Mucosa of stomach (tissue), 1 donor: ENCODE measurements around the gene RNF187.

Source experiments
- H3K27me3 ChIP-seq: one replicate; pipeline ENCODE4 v1.7.0; 2013; ENCODE audit warnings: mild to moderate bottlenecking, low read length; ENCODE audit not compliant: control insufficient read depth, insufficient read depth
- H3K36me3 ChIP-seq: one replicate; pipeline ENCODE4 v1.7.0; 2013; ENCODE audit warnings: low read length; ENCODE audit not compliant: control insufficient read depth, insufficient read depth
- H3K4me1 ChIP-seq: one replicate; pipeline ENCODE4 v1.7.0; 2013; ENCODE audit warnings: mild to moderate bottlenecking, low read length; ENCODE audit not compliant: control insufficient read depth, insufficient read depth
- H3K4me3 ChIP-seq: one replicate; pipeline ENCODE4 v1.7.0; 2013; ENCODE audit warnings: low read length
- H3K9ac ChIP-seq: one replicate; pipeline ENCODE4 v1.7.0; 2013; ENCODE audit warnings: mild to moderate bottlenecking, low read length, moderate library complexity
- H3K9me3 ChIP-seq: one replicate; pipeline ENCODE4 v1.7.0; 2013; ENCODE audit warnings: mild to moderate bottlenecking, low read length, moderate library complexity; ENCODE audit not compliant: control insufficient read depth
- donor health status: Pancreatic carcinoma.

The RNF187 gene

DNA sequence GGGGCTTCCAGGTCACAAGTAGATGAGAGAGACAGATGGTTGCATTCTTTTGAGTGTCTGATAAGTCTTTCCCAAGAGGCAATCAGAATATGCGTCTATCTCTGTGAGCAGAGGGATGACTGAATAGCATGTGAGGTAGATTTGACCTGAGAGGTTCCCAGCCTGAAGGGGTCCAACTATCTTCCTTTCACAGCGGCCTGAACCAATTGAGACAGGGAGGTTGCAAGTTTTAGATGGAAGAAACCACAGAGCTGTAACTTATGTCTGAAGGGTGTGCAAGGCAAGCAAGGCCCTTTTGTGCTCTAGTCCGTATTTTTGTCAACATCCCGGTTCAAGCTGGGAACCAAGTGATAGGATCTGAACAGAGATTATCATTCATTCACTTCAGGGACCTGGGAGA, 9.9 kb upstream of the RNF187 start:
- no peaks in the 10 kb centered on the region for H3K27me3 ChIP-seq
- H3K36me3 ChIP-seq: no peaks in the 10 kb centered on the region
- H3K4me3 ChIP-seq: no peak overlapping the region
- no peak overlapping the region for H3K9ac ChIP-seq
- H3K4me1 ChIP-seq: peaks cover 4% of the 10 kb centered on the region
- no peaks in the 10 kb centered on the region for H3K9me3 ChIP-seq

DNA sequence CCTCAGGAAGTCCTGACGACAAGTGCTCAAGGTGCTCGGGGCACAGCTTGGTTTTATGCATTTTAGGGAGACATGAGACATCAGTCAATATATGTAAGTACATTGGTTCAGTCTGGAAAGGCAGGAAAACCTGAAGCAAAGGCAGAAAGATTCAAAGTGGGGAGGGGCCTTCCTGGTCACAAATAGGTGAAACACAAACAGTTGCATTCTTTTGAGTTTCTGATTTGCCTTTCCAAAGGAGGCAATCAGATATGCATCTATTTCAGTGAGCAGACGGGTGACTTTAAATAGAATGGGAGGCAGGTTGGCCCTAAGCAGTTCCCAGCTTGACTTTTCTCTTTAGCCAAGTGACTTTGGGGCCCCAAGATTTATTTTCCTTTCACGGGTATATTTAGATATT, 8.9 kb upstream of the RNF187 start:
- no peak overlapping the region for H3K4me3 ChIP-seq
- H3K36me3 ChIP-seq: no peaks in the 10 kb centered on the region
- H3K9me3 ChIP-seq: no peaks in the 10 kb centered on the region
- peaks cover 4% of the 10 kb centered on the region for H3K4me1 ChIP-seq
- H3K27me3 ChIP-seq: no peaks in the 10 kb centered on the region
- H3K9ac ChIP-seq: no peak overlapping the region

DNA sequence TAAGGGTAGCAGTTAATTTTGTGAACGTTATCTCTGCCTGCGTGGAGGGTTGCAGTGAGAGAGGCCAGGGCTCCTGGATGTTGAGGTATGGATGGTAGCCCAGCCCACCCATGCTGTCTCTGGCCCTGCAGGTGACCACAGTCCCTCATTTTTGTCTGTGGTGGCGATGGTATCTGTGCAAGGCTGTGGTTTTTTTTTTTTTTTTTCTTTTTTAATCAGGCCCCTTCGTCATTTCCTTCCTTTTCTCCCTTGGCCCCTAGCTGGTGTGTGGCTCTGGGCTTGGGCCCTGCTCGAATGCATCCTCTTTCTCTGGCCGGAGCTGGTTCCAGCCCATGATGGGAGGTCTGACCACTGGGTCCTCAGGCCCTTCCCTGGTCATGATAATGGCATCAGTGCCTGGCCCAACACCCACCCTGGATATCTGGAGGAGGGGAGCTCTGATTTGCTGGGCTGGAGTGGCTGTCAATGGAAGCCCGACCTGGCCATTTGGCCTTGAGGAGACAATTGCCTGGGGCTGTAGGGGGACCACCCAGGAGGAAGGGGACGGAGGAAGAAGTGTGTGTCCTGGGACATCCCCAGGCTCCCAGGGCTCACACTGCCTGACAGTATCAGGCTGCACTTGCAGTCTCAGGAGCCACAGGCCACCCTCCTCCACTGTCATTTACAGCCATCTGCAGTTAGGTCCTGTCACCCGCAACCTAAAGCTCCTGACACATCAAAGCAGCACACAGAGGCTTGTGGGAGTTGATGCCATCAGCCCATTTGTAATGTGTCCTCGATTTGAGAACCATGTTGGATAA, 8.1 kb upstream of the RNF187 start:
- Histone ChIP-seq H3K4me1 (peaks cover 4% of the 10 kb centered on the region), H3K9me3 (no peaks in the 10 kb centered on the region), H3K27me3 (no peaks in the 10 kb centered on the region), H3K36me3 (no peaks in the 10 kb centered on the region), H3K4me3 (no peak overlapping the region), H3K9ac (no peak overlapping the region)

DNA sequence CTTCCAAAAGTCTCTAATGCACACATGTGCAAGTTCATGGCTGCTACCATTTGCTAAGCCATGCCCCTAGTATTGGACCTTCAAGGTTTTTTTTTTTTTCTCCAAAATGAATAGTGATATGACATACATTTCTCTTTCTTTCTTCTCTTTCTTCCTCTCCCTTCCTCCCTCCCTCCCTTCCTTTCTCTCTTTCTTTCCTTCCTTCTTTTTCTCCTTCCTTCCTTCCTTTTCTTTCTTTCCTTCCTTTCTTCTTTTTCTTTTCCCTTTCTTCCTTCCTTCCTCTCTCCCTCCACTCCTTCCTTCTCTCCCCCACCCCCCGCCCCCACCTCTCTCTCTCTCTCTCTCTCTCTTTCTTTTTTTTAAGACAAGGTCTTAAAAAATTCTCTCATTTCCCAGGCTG, 3.4 kb upstream of the RNF187 start:
- Histone ChIP-seq H3K4me3 (no peak overlapping the region), H3K36me3 (no peaks in the 10 kb centered on the region), H3K9me3 (no peaks in the 10 kb centered on the region), H3K27me3 (no peaks in the 10 kb centered on the region), H3K4me1 (peaks cover 14% of the 10 kb centered on the region), H3K9ac (no peak overlapping the region)

DNA sequence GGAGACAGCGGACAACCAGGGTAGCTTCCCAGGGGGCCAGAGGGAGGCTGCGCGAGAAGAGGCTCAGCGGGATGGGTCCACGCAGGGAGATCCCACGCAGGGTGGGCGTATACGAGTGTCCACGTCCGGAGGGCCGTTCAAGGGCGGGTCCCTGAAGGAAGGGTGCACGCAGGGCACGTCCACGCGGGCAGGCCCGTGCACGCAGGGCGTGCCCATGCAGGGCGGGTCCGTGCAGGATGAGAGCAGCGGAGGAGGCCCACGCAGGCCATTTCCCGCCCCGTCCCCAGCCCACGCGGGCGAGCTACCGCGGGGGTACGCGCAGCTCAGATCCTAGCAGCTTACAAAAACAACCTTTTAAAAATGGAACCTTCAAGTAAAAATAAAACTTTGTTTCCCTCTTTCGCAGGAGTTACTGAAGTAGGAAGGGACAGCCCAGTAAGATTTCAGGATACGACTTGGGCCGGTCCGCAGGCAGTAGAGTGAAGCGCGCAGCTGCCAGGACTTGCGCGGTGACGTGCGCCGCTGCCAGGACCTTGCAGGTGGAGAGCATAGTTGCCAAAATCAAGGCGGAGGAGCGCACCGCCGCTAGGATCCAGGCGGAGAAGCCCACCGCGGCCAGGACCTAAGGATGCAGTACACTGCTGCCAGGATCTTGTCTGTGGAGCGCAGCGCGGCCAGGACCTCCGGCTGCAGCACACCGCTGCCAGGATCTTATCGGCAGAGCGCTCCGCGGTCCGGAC, 416 bp upstream of the RNF187 start:
- peak overlapping the region; percentile 90 for H3K4me3 ChIP-seq
- H3K9me3 ChIP-seq: no peaks in the 10 kb centered on the region
- H3K9ac ChIP-seq: peak overlapping the region; percentile 77
- H3K4me1 ChIP-seq: peaks cover 12% of the 10 kb centered on the region
- H3K36me3 ChIP-seq: no peaks in the 10 kb centered on the region
- no peaks in the 10 kb centered on the region for H3K27me3 ChIP-seq

DNA sequence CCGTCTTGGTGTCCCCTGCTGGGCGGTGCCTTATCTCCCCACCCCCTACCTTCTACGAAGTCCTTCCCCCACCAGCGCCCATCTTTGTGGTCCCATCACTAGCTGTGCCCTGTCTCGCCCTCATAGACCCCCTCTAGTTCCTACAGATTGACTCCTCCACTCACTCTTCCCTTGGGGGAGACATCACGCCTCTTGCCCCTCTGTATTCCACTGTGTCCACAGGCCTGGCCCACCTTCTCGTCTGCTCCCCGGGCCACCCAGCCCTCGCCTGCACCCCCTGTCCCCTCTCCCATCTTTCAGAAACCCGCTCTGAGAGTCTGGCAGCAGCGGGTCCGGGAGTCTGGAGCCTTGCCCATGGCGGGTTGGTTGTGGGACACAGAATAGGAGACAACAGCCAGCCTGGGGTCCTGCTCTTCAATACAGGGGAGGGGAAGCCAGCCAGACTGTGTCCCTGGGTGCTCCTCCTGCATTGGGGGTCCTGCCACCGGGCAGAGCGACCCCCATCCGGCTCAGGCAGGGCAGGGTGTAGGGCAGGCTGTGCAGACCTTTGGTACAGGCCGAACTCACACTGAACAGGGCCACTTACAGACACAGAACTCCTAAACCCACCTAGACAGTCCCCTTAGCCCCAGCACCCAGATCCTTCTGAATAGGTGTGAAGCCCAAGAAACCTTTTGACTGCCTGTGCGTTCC, 1.1 kb downstream of the RNF187 start:
- Histone ChIP-seq H3K9me3 (no peaks in the 10 kb centered on the region), H3K9ac (peak overlapping the region; percentile 74), H3K27me3 (no peaks in the 10 kb centered on the region), H3K4me1 (peaks cover 12% of the 10 kb centered on the region), H3K36me3 (no peaks in the 10 kb centered on the region), H3K4me3 (peak overlapping the region; percentile 14)

DNA sequence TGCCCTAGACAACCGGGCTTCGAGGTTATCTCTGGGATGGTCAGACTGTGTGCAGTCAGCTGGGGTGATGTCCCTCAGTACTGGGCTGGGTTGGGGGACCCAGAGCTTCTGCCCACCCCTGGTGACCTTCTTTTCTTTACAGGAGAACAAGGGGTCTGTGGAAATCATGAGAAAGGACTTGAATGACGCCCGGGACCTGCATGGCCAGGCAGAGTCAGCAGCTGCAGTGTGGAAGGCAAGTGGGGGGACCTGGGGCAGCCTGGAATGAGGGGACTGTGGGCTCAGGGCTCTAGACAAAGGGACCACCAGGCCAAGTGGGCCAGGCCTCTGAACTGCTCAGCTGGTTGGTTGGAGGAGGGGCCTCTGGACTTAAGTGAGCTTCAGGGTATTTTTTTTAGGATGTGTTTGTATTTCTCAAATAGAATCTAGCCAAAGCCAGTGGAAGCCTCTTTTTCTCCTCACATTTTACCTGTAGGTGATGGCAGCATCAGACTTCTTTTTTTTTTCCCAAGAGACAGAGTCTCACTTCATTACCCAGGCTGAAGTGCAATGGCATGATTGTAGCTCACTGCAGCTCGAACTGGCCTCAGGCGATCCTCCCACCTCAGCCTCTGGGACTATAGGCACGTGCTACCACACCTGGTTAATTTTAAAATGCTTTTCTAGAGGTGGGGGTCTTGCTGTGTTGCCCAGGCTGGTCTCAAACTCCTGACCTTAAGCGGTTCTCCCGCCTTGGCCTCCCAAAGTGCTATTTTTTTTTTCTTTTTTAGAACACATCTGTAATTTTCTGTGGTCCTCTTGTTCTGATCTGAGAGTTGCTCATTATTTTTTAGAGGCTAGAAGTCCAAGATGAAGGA, 1.9 kb downstream of the RNF187 start:
- no peaks in the 10 kb centered on the region for H3K9me3 ChIP-seq
- peaks cover 12% of the 10 kb centered on the region for H3K4me1 ChIP-seq
- no peak overlapping the region for H3K4me3 ChIP-seq
- H3K36me3 ChIP-seq: no peaks in the 10 kb centered on the region
- H3K27me3 ChIP-seq: no peaks in the 10 kb centered on the region
- H3K9ac ChIP-seq: peak overlapping the region; percentile 74

DNA sequence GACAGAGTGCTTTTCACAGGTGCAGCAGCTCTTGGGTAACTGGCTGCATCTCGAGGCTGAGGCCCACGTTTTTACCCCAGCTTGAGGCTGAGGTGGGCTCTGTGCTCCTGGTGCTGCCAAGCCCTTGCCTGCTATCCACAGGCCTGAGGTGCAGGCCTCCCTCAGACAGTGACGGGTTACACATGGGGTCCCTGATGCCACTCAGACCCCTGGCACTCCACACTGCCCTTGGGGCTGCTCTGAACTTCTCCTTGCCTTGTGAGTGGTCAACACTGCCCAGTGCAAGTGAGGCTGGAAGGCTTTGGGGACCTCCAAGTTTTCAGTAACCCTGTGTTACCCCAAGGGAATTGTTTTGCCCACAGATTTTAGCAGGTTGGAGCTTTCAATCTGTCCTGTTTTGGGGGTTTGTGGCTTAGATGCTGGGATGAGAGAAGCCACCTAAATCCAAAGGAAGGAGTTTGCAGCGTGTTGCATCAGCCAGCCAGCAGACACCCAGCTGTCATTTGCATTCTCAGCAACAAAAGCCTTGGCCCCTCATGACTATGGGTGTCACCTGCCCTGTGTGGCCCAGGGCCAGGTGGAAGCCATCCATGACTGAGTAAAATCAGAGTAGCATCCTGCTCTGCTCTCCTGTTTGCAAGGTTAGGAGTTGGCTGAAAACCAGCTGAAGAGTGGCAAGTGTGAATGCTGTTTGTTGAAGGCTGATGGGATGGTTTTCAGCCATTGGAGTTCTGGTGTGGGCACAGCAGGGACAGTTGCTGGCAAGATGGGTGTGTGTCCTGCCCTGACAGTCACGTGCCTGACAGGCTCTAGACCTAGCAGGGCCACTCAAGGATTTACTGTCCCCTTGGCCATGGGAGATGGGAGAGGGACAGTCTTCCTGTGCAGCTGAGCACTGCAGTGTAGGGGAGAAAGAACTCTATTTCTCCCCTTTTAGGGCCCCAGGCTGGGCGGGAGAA, 3.2 kb downstream of the RNF187 start:
- H3K4me3 ChIP-seq: no peak overlapping the region
- H3K27me3 ChIP-seq: no peaks in the 10 kb centered on the region
- H3K4me1 ChIP-seq: peaks cover 12% of the 10 kb centered on the region
- no peak overlapping the region for H3K9ac ChIP-seq
- no peaks in the 10 kb centered on the region for H3K36me3 ChIP-seq
- no peaks in the 10 kb centered on the region for H3K9me3 ChIP-seq

DNA sequence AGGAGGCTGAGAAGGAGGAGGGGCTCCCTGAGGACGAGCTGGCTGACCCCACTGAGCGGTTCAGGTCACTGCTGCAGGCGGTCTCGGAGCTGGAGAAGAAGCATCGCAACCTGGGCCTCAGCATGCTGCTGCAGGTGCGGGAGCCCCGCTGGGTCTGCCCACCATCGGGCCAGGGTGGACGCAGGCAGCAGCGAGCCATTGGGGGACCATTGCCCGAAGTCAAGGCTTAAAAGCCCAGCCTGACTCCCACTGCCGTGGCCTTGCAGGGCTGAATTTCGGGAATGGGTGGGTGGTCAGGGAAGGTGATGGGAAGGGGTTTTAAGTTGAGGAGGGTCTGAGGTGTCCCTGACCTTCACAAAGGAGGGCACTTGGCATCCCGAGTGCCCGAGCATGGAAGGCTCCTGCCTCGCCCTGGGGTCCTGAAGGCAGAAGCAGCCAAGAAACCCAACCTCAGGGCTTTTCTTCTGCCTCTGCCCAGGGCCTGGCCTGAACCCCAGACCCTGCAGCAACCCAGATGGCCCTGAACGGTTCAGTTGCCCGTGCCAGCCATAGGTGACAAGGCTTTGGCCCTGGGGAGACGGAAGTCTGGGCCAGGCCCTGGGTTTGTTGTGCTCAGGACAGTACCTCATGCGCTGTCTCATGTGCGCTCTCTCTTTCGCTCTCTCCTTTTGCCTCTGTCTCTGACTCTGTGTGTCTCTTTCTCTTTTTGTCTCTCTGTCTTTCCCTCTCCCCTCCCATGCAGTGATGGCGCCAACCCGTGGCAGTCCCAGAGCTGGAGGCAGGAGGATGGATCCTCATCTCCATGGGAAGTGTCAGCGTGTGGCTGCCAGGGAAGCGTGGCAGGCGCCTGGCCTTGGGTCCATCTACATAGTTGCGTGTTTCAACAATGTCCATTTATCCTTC, 6.2 kb downstream of the RNF187 start:
- no peaks in the 10 kb centered on the region for H3K36me3 ChIP-seq
- no peaks in the 10 kb centered on the region for H3K9me3 ChIP-seq
- H3K4me3 ChIP-seq: no peak overlapping the region
- H3K4me1 ChIP-seq: peaks cover 6% of the 10 kb centered on the region
- H3K9ac ChIP-seq: no peak overlapping the region
- H3K27me3 ChIP-seq: no peaks in the 10 kb centered on the region

DNA sequence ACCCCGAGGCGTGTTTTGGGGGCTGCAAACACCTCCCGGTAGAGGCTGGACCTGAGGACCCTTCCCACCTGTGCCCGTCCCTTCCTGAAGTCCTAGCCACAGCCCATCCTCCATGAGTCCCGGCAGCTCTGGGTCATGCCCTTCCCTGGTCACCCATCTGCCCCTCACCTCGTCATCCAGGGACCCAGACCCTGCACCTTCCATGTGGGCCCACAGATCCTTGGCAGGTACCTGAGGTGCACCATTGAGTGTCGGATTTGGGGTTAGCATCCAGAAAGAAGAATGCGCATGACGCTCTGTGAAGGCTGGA, 6.8 kb downstream of the RNF187 start:
- Histone ChIP-seq H3K4me3 (no peak overlapping the region), H3K4me1 (peaks cover under 1% of the 10 kb centered on the region), H3K9me3 (no peaks in the 10 kb centered on the region), H3K9ac (no peak overlapping the region), H3K36me3 (no peaks in the 10 kb centered on the region), H3K27me3 (no peaks in the 10 kb centered on the region)
